Astrocyte (in vitro differentiated cells and primary cell): ENCODE measurements around the gene ITGA2. TPM values are rescaled to one million over a fixed set of nuclear protein-coding genes. Genes with fewer than 3 reads are reported as not detected.
"Not testable (repeated sequence)": the region's sequence is repeated elsewhere in the genome, so short reads cannot be mapped to it uniquely, and the experiment has no call there.

Experiments used
- DNase-seq: peaks from one replicate; pipeline ENCODE4 v3.0.0-alpha.2; 2010; ENCODE audit warnings: low read depth
- FAIRE-seq: peaks from 2 replicates; lab custom pipeline; 2011; peaks lifted over from hg19 to GRCh38; lab: Jason Lieb, UNC
- H2AFZ ChIP-seq: 2 replicates; pipeline ENCODE4 v1.6.0; 2012; ENCODE audit warnings: low read depth, low read length, inconsistent platforms
- H3K27ac ChIP-seq: 2 replicates; pipeline ENCODE4 v1.5.1; 2011; ENCODE audit warnings: low read depth, low read length, inconsistent platforms
- H3K27me3 ChIP-seq: 2 replicates; pipeline ENCODE4 v1.6.0; 2011; ENCODE audit warnings: low read length, inconsistent platforms; ENCODE audit not compliant: insufficient read depth
- H3K36me3 ChIP-seq: 2 replicates; pipeline ENCODE4 v1.5.1; 2011; ENCODE audit warnings: low read length, inconsistent platforms; ENCODE audit not compliant: insufficient read depth
- H3K4me1 ChIP-seq: 2 replicates; pipeline ENCODE4 v1.5.1; 2011; ENCODE audit warnings: low read length, inconsistent platforms; ENCODE audit not compliant: insufficient read depth
- H3K4me2 ChIP-seq: 2 replicates; pipeline ENCODE4 v1.6.0; 2012; ENCODE audit warnings: low read length, inconsistent platforms
- H3K4me3 ChIP-seq: 2 replicates; pipeline ENCODE4 v1.5.1; 2011; ENCODE audit warnings: low read depth, mild to moderate bottlenecking, low read length, inconsistent platforms; ENCODE audit not compliant: insufficient read depth
- H3K79me2 ChIP-seq: 2 replicates; pipeline ENCODE4 v1.6.0; 2012; ENCODE audit warnings: mild to moderate bottlenecking, low read length, inconsistent platforms; ENCODE audit not compliant: insufficient read depth
- H3K9ac ChIP-seq: 2 replicates; pipeline ENCODE4 v1.6.0; 2012; ENCODE audit warnings: mild to moderate bottlenecking, low read length, inconsistent platforms
- H3K9me3 ChIP-seq: 2 replicates; pipeline ENCODE4 v1.5.1; 2012; ENCODE audit warnings: low read depth, mild to moderate bottlenecking, low read length, inconsistent platforms; ENCODE audit not compliant: insufficient read depth
- H4K20me1 ChIP-seq: 2 replicates; pipeline ENCODE4 v1.6.0; 2012; ENCODE audit warnings: low read length, inconsistent platforms; ENCODE audit not compliant: insufficient read depth
- H3K27ac Mint-ChIP-seq: one replicate; pipeline ENCODE4 v1.8.0; 2021; ENCODE audit warnings: mild to moderate bottlenecking, mixed read lengths; ENCODE audit not compliant: unreplicated experiment
- H3K27me3 Mint-ChIP-seq: one replicate; pipeline ENCODE4 v1.8.0; 2021; ENCODE audit warnings: low read depth, mixed read lengths; ENCODE audit not compliant: unreplicated experiment
- H3K36me3 Mint-ChIP-seq: one replicate; pipeline ENCODE4 v1.8.0; 2021; ENCODE audit warnings: low read depth, mixed read lengths; ENCODE audit not compliant: unreplicated experiment
- H3K4me1 Mint-ChIP-seq: one replicate; pipeline ENCODE4 v1.8.0; 2021; ENCODE audit warnings: low read depth, mixed read lengths; ENCODE audit not compliant: unreplicated experiment
- H3K4me3 Mint-ChIP-seq: one replicate; pipeline ENCODE4 v1.8.0; 2021; ENCODE audit warnings: mild to moderate bottlenecking, moderate library complexity, mixed read lengths; ENCODE audit not compliant: unreplicated experiment
- H3K9me3 Mint-ChIP-seq: one replicate; pipeline ENCODE4 v1.8.0; 2021; ENCODE audit warnings: mild to moderate bottlenecking, mixed read lengths; ENCODE audit not compliant: unreplicated experiment
- CTCF ChIP-seq: IDR thresholded peaks from 2 replicates; pipeline ENCODE4 v1.5.1; 2011; ENCODE audit warnings: low read depth, mild to moderate bottlenecking, inconsistent platforms, low read length, moderate library complexity; ENCODE audit not compliant: insufficient read depth
- EZH2 ChIP-seq: IDR thresholded peaks from 2 replicates; pipeline ENCODE4 v1.6.1; 2012; ENCODE audit warnings: mild to moderate bottlenecking, low read length, inconsistent platforms; ENCODE audit not compliant: insufficient read depth
- total RNA-seq: library from RNA; stranded (reverse); gene quantifications from 2 replicates; pipeline ENCODE4 v1.2.1, GENCODE V29; 2021

ITGA2 gene
- total RNA-seq, 1 donor from 2014 or later, result 35.9 TPM

GRCh38 chr5:52963636-52964035, 25.5 kb upstream of the ITGA2 start:
- FAIRE-seq, result no peak

GRCh38 chr5:52964138-52964537, 25.0 kb upstream of the ITGA2 start:
- no peaks in the 10 kb centered on the region for H3K27me3 Mint-ChIP-seq
- H3K79me2 ChIP-seq, result no peaks in the 10 kb centered on the region
- H4K20me1 ChIP-seq, result no peaks in the 10 kb centered on the region
- H3K27ac ChIP-seq, result no peak overlapping the region
- H3K9ac ChIP-seq, result no peak overlapping the region
- H3K4me1 ChIP-seq, result no peaks in the 10 kb centered on the region
- H3K36me3 Mint-ChIP-seq, result peaks cover 2% of the 10 kb centered on the region
- H3K4me2 ChIP-seq, result no peak overlapping the region
- FAIRE-seq, result no peak
- no peak overlapping the region for H3K27ac Mint-ChIP-seq
- no peak for TF ChIP-seq EZH2
- TF ChIP-seq CTCF, result no peak
- no peak overlapping the region for H3K4me3 ChIP-seq
- no peak for DNase-seq
- H3K9me3 ChIP-seq, result no peaks in the 10 kb centered on the region
- no peaks in the 10 kb centered on the region for H3K36me3 ChIP-seq
- H2AFZ ChIP-seq, result no peak overlapping the region
- peaks cover 3% of the 10 kb centered on the region for H3K4me1 Mint-ChIP-seq
- no peaks in the 10 kb centered on the region for H3K27me3 ChIP-seq
- peaks cover 13% of the 10 kb centered on the region for H3K9me3 Mint-ChIP-seq
- no peak overlapping the region for H3K4me3 Mint-ChIP-seq

More at GRCh38 chr5:52963636-52964035, 25.5 kb upstream of the ITGA2 start:
- no peak overlapping the region for H3K27ac Mint-ChIP-seq
- H3K4me1 ChIP-seq, result no peaks in the 10 kb centered on the region
- no peaks in the 10 kb centered on the region for H3K27me3 ChIP-seq
- no peak overlapping the region for H3K4me3 Mint-ChIP-seq
- no peak for DNase-seq
- H3K79me2 ChIP-seq, result no peaks in the 10 kb centered on the region
- H3K4me3 ChIP-seq, result no peak overlapping the region
- H3K4me2 ChIP-seq, result no peak overlapping the region
- no peaks in the 10 kb centered on the region for H3K36me3 Mint-ChIP-seq
- no peaks in the 10 kb centered on the region for H3K9me3 ChIP-seq
- TF ChIP-seq CTCF (no peak), EZH2 (no peak)
- no peaks in the 10 kb centered on the region for H3K27me3 Mint-ChIP-seq
- H3K36me3 ChIP-seq, result no peaks in the 10 kb centered on the region
- no peak overlapping the region for H3K9ac ChIP-seq
- H3K27ac ChIP-seq, result no peak overlapping the region
- peaks cover 3% of the 10 kb centered on the region for H3K4me1 Mint-ChIP-seq
- no peak overlapping the region for H2AFZ ChIP-seq
- H4K20me1 ChIP-seq, result no peaks in the 10 kb centered on the region
- peaks cover 9% of the 10 kb centered on the region for H3K9me3 Mint-ChIP-seq

- not testable (repeated sequence) for H3K9ac ChIP-seq, FAIRE-seq, DNase-seq, H3K79me2 ChIP-seq, H3K9me3 ChIP-seq, H3K4me2 ChIP-seq, H3K4me1 ChIP-seq, H4K20me1 ChIP-seq, H3K4me3 ChIP-seq, H2AFZ ChIP-seq, H3K27ac ChIP-seq, H3K27me3 Mint-ChIP-seq, H3K36me3 ChIP-seq, H3K4me3 Mint-ChIP-seq, H3K4me1 Mint-ChIP-seq, H3K27me3 ChIP-seq, H3K36me3 Mint-ChIP-seq, H3K27ac Mint-ChIP-seq
- H3K9me3 Mint-ChIP-seq, result peaks cover 37% of the 10 kb centered on the region
These were observed 13.0 kb upstream of the ITGA2 start for GRCh38 chr5:52976157-52976556.
